HepG2 (cell line): ENCODE data around the gene ATP10D. TPM values are rescaled to one million over a fixed set of nuclear protein-coding genes. Genes with fewer than 3 reads are reported as not detected.

Experiments used
- ATAC-seq: fragments of 200-7000 bp; cut with Tn5 transposase; 3 replicates; pipeline ENCODE4 v1.9.1; 2020; ENCODE audit warnings: mild to moderate bottlenecking, moderate library complexity
- BruUV-seq: library from RNA; stranded (reverse); fragments of 400-500 nt; replicated peaks from 2 replicates; lab custom pipeline; 2021; lab: Mats Ljungman, UMichigan
- CTCF ChIA-PET: fragments of 300-600 bp; formaldehyde crosslinking; extraction: SDS; loops from one replicate; lab custom pipeline; 2021; ENCODE audit warnings: low total read pairs, inconsistent platforms, low intra/inter-chr PET ratio; lab: Yijun Ruan, JAX
- POLR2A ChIA-PET: fragments of 350-600 bp; sonication (Branson Sonifier 250); formaldehyde crosslinking; loops from one replicate; lab custom pipeline; 2020; ENCODE audit warnings: antibody characterized with exemption, inconsistent platforms; lab: Yijun Ruan, JAX
- DNase-seq: peaks from one replicate; pipeline ENCODE4 v3.0.0-alpha.2; 2015; ENCODE audit warnings: low spot score
- FAIRE-seq: peaks from 3 replicates; lab custom pipeline; 2011; peaks lifted over from hg19 to GRCh38; lab: Jason Lieb, UNC
- H2AFZ ChIP-seq: one replicate; pipeline ENCODE4 v1.6.1; 2011; ENCODE audit warnings: low read length, inconsistent platforms
- H3K27ac ChIP-seq: fragments of 300-600 bp; 3 replicates; pipeline ENCODE4 v1.8.0; 2011; ENCODE audit warnings: mixed run types, mild to moderate bottlenecking, mixed read lengths, low read length, inconsistent platforms; ENCODE audit not compliant: insufficient read depth; ENCODE audit errors: extremely low read length
- H3K27me3 ChIP-seq, 2 experiments: fragments of 200-600 bp in 1 of 2; 2 replicates in 1 of 2; 3 replicates in 1 of 2; pipeline versions ENCODE4 v1.6.0 to v1.8.0; 2011; ENCODE audit warnings: low read length in 2 of 2, mild to moderate bottlenecking in 2 of 2, moderate library complexity in 2 of 2, inconsistent platforms in 1 of 2; ENCODE audit not compliant: insufficient read depth in 2 of 2, control insufficient read depth in 1 of 2
- H3K36me3 ChIP-seq, 2 experiments: fragments of 200-600 bp in 1 of 2; replicated peaks in 1 of 2; 2 replicates in 1 of 2; 3 replicates in 1 of 2; pipeline versions ENCODE4 v1.5.1 to v1.8.0; 2011; ENCODE audit warnings: low read length in 2 of 2, inconsistent platforms in 1 of 2; ENCODE audit not compliant: insufficient read depth in 2 of 2, control insufficient read depth in 1 of 2
- H3K4me1 ChIP-seq: 2 replicates; pipeline ENCODE4 v1.5.1; 2012; ENCODE audit warnings: low read length, inconsistent platforms; ENCODE audit not compliant: insufficient read depth
- H3K4me2 ChIP-seq: 2 replicates; pipeline ENCODE4 v1.6.0; 2011; ENCODE audit warnings: low read depth, low read length, inconsistent platforms
- H3K4me3 ChIP-seq, 3 experiments: fragments of 200-600 bp in 1 of 3; sonication (generic), shearing (Covaris generic) in 1 of 3; replicated peaks in 1 of 3; 2 replicates each; pipeline ENCODE4 v1.5.1; 2011 to 2016; ENCODE audit warnings: low read length in 3 of 3, inconsistent platforms in 2 of 3, low read depth in 2 of 3, mild to moderate bottlenecking in 2 of 3, control low read depth in 1 of 3, mixed read lengths in 1 of 3; ENCODE audit not compliant: insufficient read depth in 1 of 3
- H3K79me2 ChIP-seq: one replicate; pipeline ENCODE4 v1.6.1; 2011; ENCODE audit warnings: low read length, inconsistent platforms; ENCODE audit not compliant: insufficient read depth
- H3K9ac ChIP-seq: 2 replicates; pipeline ENCODE4 v1.6.0; 2011; ENCODE audit warnings: mild to moderate bottlenecking, low read depth, low read length, inconsistent platforms; ENCODE audit not compliant: insufficient read depth
- H3K9me3 ChIP-seq: 2 replicates; pipeline ENCODE4 v1.5.1; 2012; ENCODE audit warnings: mild to moderate bottlenecking, low read length
- H4K20me1 ChIP-seq: 2 replicates; pipeline ENCODE4 v1.6.0; 2011; ENCODE audit warnings: inconsistent platforms, mild to moderate bottlenecking, low read length, moderate library complexity; ENCODE audit not compliant: insufficient read depth
- ATF6 ChIP-seq: sonication (generic); formaldehyde crosslinking; conservative IDR thresholded peaks from 2 replicates; pipeline ENCODE4 v1.4.0; 2020; ENCODE audit warnings: missing genetic modification reagents
- CBX5 ChIP-seq: sonication (generic); formaldehyde crosslinking; IDR thresholded peaks from 2 replicates; pipeline ENCODE4 v1.4.0; 2020; ENCODE audit warnings: missing genetic modification reagents, borderline replicate concordance
- GMEB1 ChIP-seq: sonication (generic); formaldehyde crosslinking; IDR thresholded peaks from 2 replicates; pipeline ENCODE4 v1.5.1; 2020; ENCODE audit warnings: missing genetic modification reagents, mild to moderate bottlenecking, borderline replicate concordance
- NFE2 ChIP-seq: sonication (generic); formaldehyde crosslinking; IDR thresholded peaks from 2 replicates; pipeline ENCODE4 v1.4.0; 2020; ENCODE audit warnings: missing genetic modification reagents
- PITX1 ChIP-seq: sonication (generic); formaldehyde crosslinking; IDR thresholded peaks from 2 replicates; pipeline ENCODE4 v1.5.1; 2020; ENCODE audit warnings: mild to moderate bottlenecking, missing genetic modification reagents
- SNAPC2 ChIP-seq: sonication (generic); formaldehyde crosslinking; IDR thresholded peaks from 2 replicates; pipeline ENCODE4 v1.8.1; 2022; ENCODE audit warnings: mild to moderate bottlenecking, missing genetic modification reagents
- SP1 ChIP-seq, 2 experiments: fragments of 450-650 bp in 1 of 2; sonication (generic) in 1 of 2; formaldehyde crosslinking in 1 of 2; IDR thresholded peaks; 2 replicates each; pipeline versions ENCODE4 v1.4.0 to v1.6.1; 2016 to 2020; ENCODE audit warnings: missing genetic modification reagents in 1 of 2
- ZBTB38 ChIP-seq: sonication (generic); formaldehyde crosslinking; IDR thresholded peaks from 2 replicates; pipeline ENCODE4 v1.5.1; 2020; ENCODE audit warnings: mild to moderate bottlenecking, missing genetic modification reagents
- ZKSCAN8 ChIP-seq: IDR thresholded peaks from 2 replicates; pipeline ENCODE4 v1.6.1; 2016; ENCODE audit warnings: borderline replicate concordance, missing genetic modification reagents, missing compliant biosample characterization
- ZMYM3 ChIP-seq: sonication (generic); formaldehyde crosslinking; IDR thresholded peaks from 2 replicates; pipeline ENCODE4 v1.5.1; 2020; ENCODE audit warnings: mild to moderate bottlenecking, missing genetic modification reagents
- ZNF329 ChIP-seq: sonication (generic); formaldehyde crosslinking; IDR thresholded peaks from 2 replicates; pipeline ENCODE4 v1.9.0; 2021; ENCODE audit warnings: low read depth, mild to moderate bottlenecking, missing genetic modification reagents
- ZNF660 ChIP-seq: sonication (generic); formaldehyde crosslinking; IDR thresholded peaks from 2 replicates; pipeline ENCODE4 v1.5.1; 2020; ENCODE audit warnings: mild to moderate bottlenecking, low read depth, missing genetic modification reagents, borderline replicate concordance
- ZNF879 ChIP-seq: sonication (generic); formaldehyde crosslinking; IDR thresholded peaks from 2 replicates; pipeline ENCODE4 v1.8.1; 2023; ENCODE audit warnings: missing genetic modification reagents
- WGBS: methylation state at CpG from one replicate; pipeline ENCODE4 v1.1.6; 2017; ENCODE audit warnings: low lambda C conversion rate; 5-methylcytosine and 5-hydroxymethylcytosine counted together
- in situ Hi-C: cut with HindIII; loops from 2 replicates; pipeline ENCODE4 v1.10.0; 2017; ENCODE audit warnings: low pct_unique_long_range_greater_than_20kb; ENCODE audit not compliant: extremely low pct_ligation_motif_present
- intact Hi-C: fragments of 100-400 bp; cut with micrococcal nuclease; formaldehyde crosslinking; loops from one replicate; pipeline ENCODE4 v1.10.0; 2022; ENCODE audit not compliant: unreplicated experiment
- polyA plus RNA-seq, 8 experiments: library from polyadenylated mRNA; depleted of rRNA in 3 of 8; stranded (reverse) in 7 of 8; unstranded in 1 of 8; fragments of >200 nt; fragmentation: Illumina TruSeq in 4 of 8; extraction: Trizol in 4 of 8; gene quantifications; 2 replicates each; pipeline versions ENCODE4 v1.2.1 to v1.2.3, GENCODE V29; 2011 to 2016; ENCODE audit warnings: low read depth in 4 of 8, missing spikeins in 1 of 8, mixed read lengths in 1 of 8; ENCODE audit not compliant: insufficient read depth in 1 of 8
- total RNA-seq, 5 experiments: library from RNA; depleted of rRNA; stranded (reverse); fragments of >200 nt; fragmentation: Illumina TruSeq; extraction: Trizol; gene quantifications; 2 replicates each; pipeline ENCODE4 v1.2.3, GENCODE V29; 2016; ENCODE audit warnings: low read depth in 1 of 5
- TF ChIP-seq, protein P1 (sequence below): sonication (generic); formaldehyde crosslinking; IDR thresholded peaks from 2 replicates; pipeline ENCODE4 v1.4.0; 2020; ENCODE audit warnings: mild to moderate bottlenecking, missing genetic modification reagents
- TF ChIP-seq, protein P2 (sequence below): sonication (generic); formaldehyde crosslinking; IDR thresholded peaks from 2 replicates; pipeline ENCODE4 v1.5.0; 2020; ENCODE audit warnings: mild to moderate bottlenecking, missing genetic modification reagents
- TF ChIP-seq, protein P3 (sequence below): sonication (generic); formaldehyde crosslinking; IDR thresholded peaks from 2 replicates; pipeline ENCODE4 v1.4.0; 2020; ENCODE audit warnings: low read depth, mild to moderate bottlenecking, missing genetic modification reagents

Gene ATP10D
- total and polyA plus RNA-seq, 2 of the 13 experiments (the other 11 are each of a cell fraction or from before 2014, with no cell fraction given) = 2.2 to 9.8 TPM

DNA sequence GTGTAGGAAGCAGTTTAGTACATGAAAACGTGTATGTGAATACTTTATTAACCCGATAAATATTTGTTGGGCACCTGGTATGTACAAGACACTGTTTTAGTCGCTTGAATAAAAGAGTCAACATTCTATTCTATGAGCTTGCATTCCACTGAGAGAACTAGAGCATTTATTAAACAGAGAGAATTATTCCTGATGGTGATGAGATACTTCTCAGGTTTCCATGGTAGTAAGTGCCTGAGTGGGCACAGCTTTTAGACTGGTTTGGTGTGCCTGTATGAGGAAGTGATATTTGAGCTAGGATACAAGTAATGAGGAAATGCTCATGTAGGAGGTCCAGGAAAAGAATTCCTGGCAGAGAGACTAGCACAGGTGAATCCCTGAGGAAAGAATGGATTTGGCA lies 94.2 kb downstream of the ATP10D start:
- no TSS peak for BruUV-seq
- no peaks in the 10 kb centered on the region for H3K36me3 ChIP-seq
- no peaks in the 10 kb centered on the region for H3K79me2 ChIP-seq
- DNase-seq = no peak
- ChIA-PET POLR2A (no interaction called here), CTCF (no interaction called here)
- no peak overlapping the region for H3K27ac ChIP-seq
- in situ Hi-C loops = no loop called here
- no peak for FAIRE-seq
- H3K9me3 ChIP-seq = no peaks in the 10 kb centered on the region
- no peaks in the 10 kb centered on the region for H3K4me1 ChIP-seq
- WGBS = 57% methylated on average over 3 of the region's 3 CpGs
- no peak overlapping the region for H3K4me2 ChIP-seq
- intact Hi-C loops = no loop called here
- no peak overlapping the region for H3K4me3 ChIP-seq
- no peak overlapping the region for H2AFZ ChIP-seq
- ATAC-seq = no peak
- no peaks in the 10 kb centered on the region for H4K20me1 ChIP-seq
- no peak overlapping the region for H3K9ac ChIP-seq
- no peaks in the 10 kb centered on the region for H3K27me3 ChIP-seq
- TF ChIP-seq SNAPC2 (CRISPR knock-in tag) (no peak), SP1 (IDR thresholded peaks at IDR 0.05) (no peak), SP1 (CRISPR knock-in tag; IDR thresholded peaks at IDR 0.05) (no peak), ZNF329 (CRISPR knock-in tag) (no peak), ZNF660 (no peak), ZKSCAN8 (CRISPR knock-in tag) (no peak), NFE2 (no peak), ZMYM3 (no peak), ATF6 (CRISPR knock-in tag) (no peak), GMEB1 (no peak), PITX1 (CRISPR knock-in tag) (no peak), ZNF879 (CRISPR knock-in tag) (no peak), CBX5 (no peak), ZBTB38 (CRISPR knock-in tag) (no peak)
- TF ChIP-seq, protein P1, sequence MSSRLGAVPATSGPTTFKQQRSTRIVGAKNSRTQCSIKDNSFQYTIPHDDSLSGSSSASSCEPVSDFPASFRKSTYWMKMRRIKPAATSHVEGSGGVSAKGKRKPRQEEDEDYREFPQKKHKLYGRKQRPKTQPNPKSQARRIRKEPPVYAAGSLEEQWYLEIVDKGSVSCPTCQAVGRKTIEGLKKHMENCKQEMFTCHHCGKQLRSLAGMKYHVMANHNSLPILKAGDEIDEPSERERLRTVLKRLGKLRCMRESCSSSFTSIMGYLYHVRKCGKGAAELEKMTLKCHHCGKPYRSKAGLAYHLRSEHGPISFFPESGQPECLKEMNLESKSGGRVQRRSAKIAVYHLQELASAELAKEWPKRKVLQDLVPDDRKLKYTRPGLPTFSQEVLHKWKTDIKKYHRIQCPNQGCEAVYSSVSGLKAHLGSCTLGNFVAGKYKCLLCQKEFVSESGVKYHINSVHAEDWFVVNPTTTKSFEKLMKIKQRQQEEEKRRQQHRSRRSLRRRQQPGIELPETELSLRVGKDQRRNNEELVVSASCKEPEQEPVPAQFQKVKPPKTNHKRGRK = no peak
- TF ChIP-seq, protein P2, sequence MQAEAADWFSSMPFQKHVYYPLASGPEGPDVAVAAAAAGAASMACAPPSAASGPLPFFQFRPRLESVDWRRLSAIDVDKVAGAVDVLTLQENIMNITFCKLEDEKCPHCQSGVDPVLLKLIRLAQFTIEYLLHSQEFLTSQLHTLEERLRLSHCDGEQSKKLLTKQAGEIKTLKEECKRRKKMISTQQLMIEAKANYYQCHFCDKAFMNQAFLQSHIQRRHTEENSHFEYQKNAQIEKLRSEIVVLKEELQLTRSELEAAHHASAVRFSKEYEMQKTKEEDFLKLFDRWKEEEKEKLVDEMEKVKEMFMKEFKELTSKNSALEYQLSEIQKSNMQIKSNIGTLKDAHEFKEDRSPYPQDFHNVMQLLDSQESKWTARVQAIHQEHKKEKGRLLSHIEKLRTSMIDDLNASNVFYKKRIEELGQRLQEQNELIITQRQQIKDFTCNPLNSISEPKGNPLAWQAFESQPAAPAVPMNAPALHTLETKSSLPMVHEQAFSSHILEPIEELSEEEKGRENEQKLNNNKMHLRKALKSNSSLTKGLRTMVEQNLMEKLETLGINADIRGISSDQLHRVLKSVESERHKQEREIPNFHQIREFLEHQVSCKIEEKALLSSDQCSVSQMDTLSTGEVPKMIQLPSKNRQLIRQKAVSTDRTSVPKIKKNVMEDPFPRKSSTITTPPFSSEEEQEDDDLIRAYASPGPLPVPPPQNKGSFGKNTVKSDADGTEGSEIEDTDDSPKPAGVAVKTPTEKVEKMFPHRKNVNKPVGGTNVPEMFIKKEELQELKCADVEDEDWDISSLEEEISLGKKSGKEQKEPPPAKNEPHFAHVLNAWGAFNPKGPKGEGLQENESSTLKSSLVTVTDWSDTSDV (CRISPR knock-in tag) = no peak
- TF ChIP-seq, protein P3, sequence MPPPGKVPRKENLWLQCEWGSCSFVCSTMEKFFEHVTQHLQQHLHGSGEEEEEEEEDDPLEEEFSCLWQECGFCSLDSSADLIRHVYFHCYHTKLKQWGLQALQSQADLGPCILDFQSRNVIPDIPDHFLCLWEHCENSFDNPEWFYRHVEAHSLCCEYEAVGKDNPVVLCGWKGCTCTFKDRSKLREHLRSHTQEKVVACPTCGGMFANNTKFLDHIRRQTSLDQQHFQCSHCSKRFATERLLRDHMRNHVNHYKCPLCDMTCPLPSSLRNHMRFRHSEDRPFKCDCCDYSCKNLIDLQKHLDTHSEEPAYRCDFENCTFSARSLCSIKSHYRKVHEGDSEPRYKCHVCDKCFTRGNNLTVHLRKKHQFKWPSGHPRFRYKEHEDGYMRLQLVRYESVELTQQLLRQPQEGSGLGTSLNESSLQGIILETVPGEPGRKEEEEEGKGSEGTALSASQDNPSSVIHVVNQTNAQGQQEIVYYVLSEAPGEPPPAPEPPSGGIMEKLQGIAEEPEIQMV = no peak
